Measurements from ENCODE around the gene DRG2.

DRG2 gene

GRCh38 chr17:18084256-18084655, 3.5 kb upstream of the DRG2 start:
- no peaks in the 10 kb centered on the region for H3K9me3 ChIP-seq (ENCODE audit: control insufficient read depth in 1 of 2, low read length in 2 of 2)
- no peak overlapping the region for H3K4me3 ChIP-seq (ENCODE audit: low read depth in 1 of 2, low read length in 2 of 2)
- no peak overlapping the region for H3K27ac ChIP-seq (ENCODE audit: low read length)
- H3K4me1 ChIP-seq (ENCODE audit: control insufficient read depth in 1 of 2, insufficient read depth in 2 of 2, low read length in 2 of 2), result peaks cover 8 to 13% of the 10 kb centered on the region in 2 donors
- no peaks in the 10 kb centered on the region for H3K36me3 ChIP-seq (ENCODE audit: control insufficient read depth in 1 of 2, insufficient read depth in 2 of 2, low read length in 2 of 2)
- no peaks in the 10 kb centered on the region for H3K27me3 ChIP-seq (ENCODE audit: low read depth, low read length)

- Histone ChIP-seq H3K36me3 (ENCODE audit: control insufficient read depth in 1 of 2, insufficient read depth in 2 of 2, low read length in 2 of 2) (peaks cover 5 to 28% of the 10 kb centered on the region in 2 donors), H3K4me1 (ENCODE audit: control insufficient read depth in 1 of 2, insufficient read depth in 2 of 2, low read length in 2 of 2) (peaks cover 8 to 13% of the 10 kb centered on the region in 2 donors), H3K4me3 (ENCODE audit: low read depth in 1 of 2, low read length in 2 of 2) (no peak overlapping the region), H3K9me3 (ENCODE audit: control insufficient read depth in 1 of 2, low read length in 2 of 2) (no peaks in the 10 kb centered on the region), H3K27ac (ENCODE audit: low read length) (no peak overlapping the region), H3K27me3 (ENCODE audit: low read depth, low read length) (no peaks in the 10 kb centered on the region)
Observed at GRCh38 chr17:18089613-18090012, 1.9 kb downstream of the DRG2 start.

DNA sequence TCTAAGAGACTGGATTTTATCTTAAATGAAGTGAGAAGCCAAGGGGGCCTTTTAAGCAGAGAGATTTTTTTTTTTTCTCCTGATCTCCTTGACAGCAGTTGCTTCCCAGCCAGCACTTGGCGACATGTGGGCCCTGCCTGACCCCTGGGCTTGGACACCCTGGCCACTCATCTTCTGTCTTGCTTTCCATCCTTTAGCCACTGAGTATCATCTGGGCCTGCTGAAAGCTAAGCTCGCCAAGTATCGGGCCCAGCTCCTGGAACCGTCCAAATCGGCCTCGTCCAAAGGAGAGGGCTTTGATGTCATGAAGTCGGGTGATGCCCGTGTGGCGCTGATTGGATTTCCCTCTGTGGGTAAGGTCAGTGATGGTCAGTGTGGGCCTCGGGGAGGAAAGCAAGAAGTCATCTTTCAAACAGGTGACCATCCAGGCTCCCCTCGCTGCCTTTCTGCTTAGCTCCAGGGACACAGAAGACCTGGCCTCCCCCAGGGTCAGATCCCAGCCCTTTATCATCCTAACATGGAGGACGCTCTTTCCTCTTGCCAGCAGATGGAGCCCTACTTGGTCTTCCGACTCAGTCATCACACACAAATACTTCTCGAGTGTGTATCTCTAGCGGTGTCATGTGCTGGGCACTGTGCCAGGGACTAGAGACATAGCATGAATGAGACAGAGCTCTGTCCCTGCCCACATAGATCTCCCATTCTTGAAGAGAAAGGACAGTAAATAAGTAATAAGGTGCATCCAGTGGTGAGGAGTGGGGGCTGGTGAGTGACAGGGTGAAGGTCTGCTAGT, 6.1 kb downstream of the DRG2 start:
- Histone ChIP-seq H3K4me1 (ENCODE audit: control insufficient read depth in 1 of 2, insufficient read depth in 2 of 2, low read length in 2 of 2) (peaks cover under 1 to 5% of the 10 kb centered on the region in 2 donors), H3K9me3 (ENCODE audit: control insufficient read depth in 1 of 2, low read length in 2 of 2) (no peaks in the 10 kb centered on the region), H3K27ac (ENCODE audit: low read length) (no peak overlapping the region), H3K27me3 (ENCODE audit: low read depth, low read length) (no peaks in the 10 kb centered on the region), H3K4me3 (ENCODE audit: low read depth in 1 of 2, low read length in 2 of 2) (no peak overlapping the region), H3K36me3 (ENCODE audit: control insufficient read depth in 1 of 2, insufficient read depth in 2 of 2, low read length in 2 of 2) (peaks cover 32 to 63% of the 10 kb centered on the region in 2 donors)

- H3K4me1 ChIP-seq (ENCODE audit: control insufficient read depth in 1 of 2, insufficient read depth in 2 of 2, low read length in 2 of 2), result no peaks in the 10 kb centered on the region
- H3K27ac ChIP-seq (ENCODE audit: low read length), result no peak overlapping the region
- no peaks in the 10 kb centered on the region for H3K9me3 ChIP-seq (ENCODE audit: control insufficient read depth in 1 of 2, low read length in 2 of 2)
- H3K27me3 ChIP-seq (ENCODE audit: low read depth, low read length), result no peaks in the 10 kb centered on the region
- H3K4me3 ChIP-seq (ENCODE audit: low read depth in 1 of 2, low read length in 2 of 2), result no peak overlapping the region
- H3K36me3 ChIP-seq (ENCODE audit: control insufficient read depth in 1 of 2, insufficient read depth in 2 of 2, low read length in 2 of 2), result peaks cover 32 to 69% of the 10 kb centered on the region in 2 donors
Observed at GRCh38 chr17:18094409-18094807, 6.7 kb downstream of the DRG2 start.

DNA sequence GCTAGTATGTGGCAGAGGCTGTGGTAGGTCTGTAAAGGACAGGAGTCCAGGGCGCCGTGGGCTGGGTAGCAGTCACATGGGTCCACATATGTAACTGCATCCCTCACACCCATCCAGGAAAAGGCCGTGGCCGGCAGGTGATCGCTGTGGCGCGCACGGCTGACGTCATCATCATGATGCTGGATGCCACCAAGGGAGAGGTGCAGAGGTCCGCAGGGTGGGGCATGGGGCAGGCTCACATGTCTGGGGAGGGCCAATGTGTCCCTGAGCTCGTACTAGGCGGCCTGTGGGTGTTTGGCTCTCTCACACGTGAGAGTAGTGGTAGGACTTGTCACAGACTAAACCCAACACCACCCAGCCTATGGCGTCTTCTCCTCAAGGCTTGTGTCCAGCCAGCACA, 11.8 kb downstream of the DRG2 start:
- Histone ChIP-seq H3K36me3 (ENCODE audit: control insufficient read depth in 1 of 2, insufficient read depth in 2 of 2, low read length in 2 of 2) (peaks cover 27 to 82% of the 10 kb centered on the region in 2 donors), H3K27me3 (ENCODE audit: low read depth, low read length) (no peaks in the 10 kb centered on the region), H3K4me3 (ENCODE audit: low read depth in 1 of 2, low read length in 2 of 2) (no peak overlapping the region), H3K9me3 (ENCODE audit: control insufficient read depth in 1 of 2, low read length in 2 of 2) (no peaks in the 10 kb centered on the region), H3K4me1 (ENCODE audit: control insufficient read depth in 1 of 2, insufficient read depth in 2 of 2, low read length in 2 of 2) (no peaks in the 10 kb centered on the region), H3K27ac (ENCODE audit: low read length) (no peak overlapping the region)

DNA sequence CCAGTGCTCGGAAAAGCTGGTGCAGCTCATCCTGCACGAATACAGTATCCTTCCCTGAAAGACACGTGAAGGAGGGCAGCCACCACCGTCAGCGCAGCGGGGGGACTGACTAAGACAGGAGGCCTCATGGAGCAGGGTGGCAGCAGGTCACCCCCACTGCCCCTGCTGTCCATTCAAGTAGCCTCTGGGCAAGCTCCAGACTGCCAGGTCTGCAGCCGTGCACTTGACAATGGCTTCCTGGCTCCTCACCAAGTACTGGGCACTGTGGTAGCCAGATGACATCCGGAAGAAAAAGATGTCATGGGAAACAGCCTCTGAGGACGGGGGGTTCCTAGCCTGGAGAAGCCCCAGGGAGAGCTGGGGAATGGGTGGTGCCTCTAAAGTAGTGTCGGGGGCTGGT, 12.9 kb downstream of the DRG2 start:
- Histone ChIP-seq H3K27me3 (ENCODE audit: low read depth, low read length) (no peaks in the 10 kb centered on the region), H3K4me1 (ENCODE audit: control insufficient read depth in 1 of 2, insufficient read depth in 2 of 2, low read length in 2 of 2) (no peaks in the 10 kb centered on the region), H3K4me3 (ENCODE audit: low read depth in 1 of 2, low read length in 2 of 2) (no peak overlapping the region), H3K9me3 (ENCODE audit: control insufficient read depth in 1 of 2, low read length in 2 of 2) (no peaks in the 10 kb centered on the region), H3K36me3 (ENCODE audit: control insufficient read depth in 1 of 2, insufficient read depth in 2 of 2, low read length in 2 of 2) (peaks cover 26 to 77% of the 10 kb centered on the region in 2 donors), H3K27ac (ENCODE audit: low read length) (no peak overlapping the region)

- Histone ChIP-seq H3K4me1 (ENCODE audit: control insufficient read depth in 1 of 2, insufficient read depth in 2 of 2, low read length in 2 of 2) (no peaks in the 10 kb centered on the region), H3K9me3 (ENCODE audit: control insufficient read depth in 1 of 2, low read length in 2 of 2) (no peaks in the 10 kb centered on the region), H3K36me3 (ENCODE audit: control insufficient read depth in 1 of 2, insufficient read depth in 2 of 2, low read length in 2 of 2) (peaks cover 17 to 78% of the 10 kb centered on the region in 2 donors), H3K27ac (ENCODE audit: low read length) (no peak overlapping the region), H3K27me3 (ENCODE audit: low read depth, low read length) (no peaks in the 10 kb centered on the region), H3K4me3 (ENCODE audit: low read depth in 1 of 2, low read length in 2 of 2) (no peak overlapping the region)
Observed at GRCh38 chr17:18101828-18102227, 14.1 kb downstream of the DRG2 start.

DNA sequence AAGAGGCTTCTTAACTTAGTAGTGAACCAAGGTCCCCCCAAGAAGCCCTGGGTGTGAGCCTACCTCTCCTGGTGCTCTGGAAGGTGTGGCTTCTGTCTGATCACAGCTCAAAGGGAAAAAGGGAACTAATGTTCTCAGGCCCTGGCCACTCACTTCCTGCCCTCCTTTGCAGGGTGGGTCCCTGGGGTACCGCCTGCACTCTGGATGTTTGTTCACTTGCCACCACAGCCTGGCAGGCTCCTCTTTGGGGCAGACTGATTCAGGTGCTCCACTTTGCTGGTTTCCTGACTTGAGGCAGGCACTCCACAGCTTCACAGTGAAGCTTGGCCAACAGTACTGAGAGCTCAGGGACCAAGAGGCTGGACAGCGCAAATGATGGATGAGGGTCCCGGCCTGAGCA, 14.9 kb downstream of the DRG2 start:
- H3K27me3 ChIP-seq (ENCODE audit: low read depth, low read length), result no peaks in the 10 kb centered on the region
- H3K27ac ChIP-seq (ENCODE audit: low read length), result peak overlapping the region; percentile 31
- no peaks in the 10 kb centered on the region for H3K4me1 ChIP-seq (ENCODE audit: control insufficient read depth in 1 of 2, insufficient read depth in 2 of 2, low read length in 2 of 2)
- peaks cover 11 to 78% of the 10 kb centered on the region in 2 donors for H3K36me3 ChIP-seq (ENCODE audit: control insufficient read depth in 1 of 2, insufficient read depth in 2 of 2, low read length in 2 of 2)
- no peak overlapping the region for H3K4me3 ChIP-seq (ENCODE audit: low read depth in 1 of 2, low read length in 2 of 2)
- no peaks in the 10 kb centered on the region for H3K9me3 ChIP-seq (ENCODE audit: control insufficient read depth in 1 of 2, low read length in 2 of 2)

- no peaks in the 10 kb centered on the region for H3K27me3 ChIP-seq (ENCODE audit: low read depth, low read length)
- H3K9me3 ChIP-seq (ENCODE audit: control insufficient read depth in 1 of 2, low read length in 2 of 2), result no peaks in the 10 kb centered on the region
- H3K27ac ChIP-seq (ENCODE audit: low read length), result no peak overlapping the region
- H3K4me1 ChIP-seq (ENCODE audit: control insufficient read depth in 1 of 2, insufficient read depth in 2 of 2, low read length in 2 of 2), result no peaks in the 10 kb centered on the region
- peaks cover 3 to 55% of the 10 kb centered on the region in 2 donors for H3K36me3 ChIP-seq (ENCODE audit: control insufficient read depth in 1 of 2, insufficient read depth in 2 of 2, low read length in 2 of 2)
- H3K4me3 ChIP-seq (ENCODE audit: low read depth in 1 of 2, low read length in 2 of 2), result no peak overlapping the region
Observed at GRCh38 chr17:18105027-18105426, 17.3 kb downstream of the DRG2 start.

DNA sequence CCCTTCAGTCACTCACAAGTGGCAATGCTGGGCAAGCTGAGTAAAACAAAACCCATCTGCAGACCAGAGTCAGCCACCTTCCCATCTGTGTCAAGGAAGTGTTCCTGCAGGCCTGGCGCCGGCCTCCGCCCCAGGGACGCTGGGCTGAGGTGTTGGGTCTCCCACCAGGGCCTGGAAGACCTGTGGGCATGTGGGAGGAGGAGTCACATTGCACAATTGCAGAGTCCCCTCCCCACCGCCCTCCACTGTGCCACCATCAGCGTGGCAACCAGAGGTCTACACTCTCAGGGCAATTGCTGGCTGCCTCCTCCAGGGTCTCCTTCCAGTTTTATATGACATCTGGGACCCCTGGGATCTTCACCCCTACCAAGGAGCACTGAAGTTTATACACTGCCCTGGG, 17.8 kb downstream of the DRG2 start:
- Histone ChIP-seq H3K4me1 (ENCODE audit: control insufficient read depth in 1 of 2, insufficient read depth in 2 of 2, low read length in 2 of 2) (no peaks in the 10 kb centered on the region), H3K27ac (ENCODE audit: low read length) (no peak overlapping the region), H3K27me3 (ENCODE audit: low read depth, low read length) (no peaks in the 10 kb centered on the region), H3K4me3 (ENCODE audit: low read depth in 1 of 2, low read length in 2 of 2) (no peak overlapping the region), H3K36me3 (ENCODE audit: control insufficient read depth in 1 of 2, insufficient read depth in 2 of 2, low read length in 2 of 2) (peaks cover 3 to 49% of the 10 kb centered on the region in 2 donors), H3K9me3 (ENCODE audit: control insufficient read depth in 1 of 2, low read length in 2 of 2) (no peaks in the 10 kb centered on the region)

GRCh38 chr17:18106211-18106610, 18.5 kb downstream of the DRG2 start:
- Histone ChIP-seq H3K4me3 (ENCODE audit: low read depth in 1 of 2, low read length in 2 of 2) (no peak overlapping the region), H3K36me3 (ENCODE audit: control insufficient read depth in 1 of 2, insufficient read depth in 2 of 2, low read length in 2 of 2) (peaks cover 3 to 47% of the 10 kb centered on the region in 2 donors), H3K9me3 (ENCODE audit: control insufficient read depth in 1 of 2, low read length in 2 of 2) (no peaks in the 10 kb centered on the region), H3K4me1 (ENCODE audit: control insufficient read depth in 1 of 2, insufficient read depth in 2 of 2, low read length in 2 of 2) (no peaks in the 10 kb centered on the region), H3K27ac (ENCODE audit: low read length) (no peak overlapping the region), H3K27me3 (ENCODE audit: low read depth, low read length) (no peaks in the 10 kb centered on the region)
